ENCODE data around the gene YPEL5.

The YPEL5 gene

GRCh38 chr2:30104307-30104706 is 42.5 kb upstream of the YPEL5 start:
- Histone ChIP-seq H3K4me1 (ENCODE audit: insufficient read depth, low read length, poor library complexity, severe bottlenecking) (peaks cover 18% of the 10 kb centered on the region), H3K9ac (ENCODE audit: low read depth, low read length, poor library complexity, severe bottlenecking) (no peak overlapping the region), H3K79me2 (ENCODE audit: insufficient read depth, low read length) (no peaks in the 10 kb centered on the region), H3F3A (ENCODE audit: low read depth) (no peaks in the 10 kb centered on the region), H3K27me3 (ENCODE audit: insufficient read depth, low read length, poor library complexity, severe bottlenecking) (no peaks in the 10 kb centered on the region), H3K4me2 (ENCODE audit: low read depth, low read length, poor library complexity, severe bottlenecking) (no peak overlapping the region), H3K4me3 (ENCODE audit: low read length, poor library complexity, severe bottlenecking) (no peak overlapping the region), H4K20me1 (ENCODE audit: insufficient read depth, low read length, poor library complexity, severe bottlenecking) (no peaks in the 10 kb centered on the region), H3K36me3 (ENCODE audit: insufficient read depth, low read length) (no peaks in the 10 kb centered on the region), H3K9me3 (ENCODE audit: insufficient read depth, low read depth, low read length) (no peaks in the 10 kb centered on the region), H3K9me2 (replicated peaks; ENCODE audit: low read depth, low read length) (no peaks in the 10 kb centered on the region), H2AFZ (ENCODE audit: low read length) (no peak overlapping the region)
- TF ChIP-seq CTCF (conservative IDR thresholded peaks at IDR 0.05; ENCODE audit: low read length) (no peak), EZH2phosphoT487 (IDR thresholded peaks at IDR 0.05; ENCODE audit: borderline replicate concordance) (no peak)

- H3K4me3 ChIP-seq (ENCODE audit: low read length, poor library complexity, severe bottlenecking), result no peak overlapping the region
- H3F3A ChIP-seq (ENCODE audit: low read depth), result no peaks in the 10 kb centered on the region
- no peaks in the 10 kb centered on the region for H3K9me3 ChIP-seq (ENCODE audit: insufficient read depth, low read depth, low read length)
- H4K20me1 ChIP-seq (ENCODE audit: insufficient read depth, low read length, poor library complexity, severe bottlenecking), result no peaks in the 10 kb centered on the region
- H3K27me3 ChIP-seq (ENCODE audit: insufficient read depth, low read length, poor library complexity, severe bottlenecking), result no peaks in the 10 kb centered on the region
- H3K4me1 ChIP-seq (ENCODE audit: insufficient read depth, low read length, poor library complexity, severe bottlenecking), result peaks cover 31% of the 10 kb centered on the region
- no peaks in the 10 kb centered on the region for H3K79me2 ChIP-seq (ENCODE audit: insufficient read depth, low read length)
- H3K36me3 ChIP-seq (ENCODE audit: insufficient read depth, low read length), result no peaks in the 10 kb centered on the region
- H3K9me2 ChIP-seq (replicated peaks; ENCODE audit: low read depth, low read length), result no peaks in the 10 kb centered on the region
- H3K9ac ChIP-seq (ENCODE audit: low read depth, low read length, poor library complexity, severe bottlenecking), result no peak overlapping the region
- no peak overlapping the region for H2AFZ ChIP-seq (ENCODE audit: low read length)
- TF ChIP-seq CTCF (conservative IDR thresholded peaks at IDR 0.05; ENCODE audit: low read length), result no peak
- TF ChIP-seq EZH2phosphoT487 (IDR thresholded peaks at IDR 0.05; ENCODE audit: borderline replicate concordance), result no peak
- H3K4me2 ChIP-seq (ENCODE audit: low read depth, low read length, poor library complexity, severe bottlenecking), result no peak overlapping the region
These were observed 41.3 kb upstream of the YPEL5 start for GRCh38 chr2:30105556-30105955.

GRCh38 chr2:30106543-30106942 is 40.3 kb upstream of the YPEL5 start:
- no peaks in the 10 kb centered on the region for H3K9me2 ChIP-seq (replicated peaks; ENCODE audit: low read depth, low read length)
- no peaks in the 10 kb centered on the region for H3K9me3 ChIP-seq (ENCODE audit: insufficient read depth, low read depth, low read length)
- H3K9ac ChIP-seq (ENCODE audit: low read depth, low read length, poor library complexity, severe bottlenecking), result no peak overlapping the region
- H2AFZ ChIP-seq (ENCODE audit: low read length), result no peak overlapping the region
- no peaks in the 10 kb centered on the region for H3F3A ChIP-seq (ENCODE audit: low read depth)
- H3K27me3 ChIP-seq (ENCODE audit: insufficient read depth, low read length, poor library complexity, severe bottlenecking), result no peaks in the 10 kb centered on the region
- H3K36me3 ChIP-seq (ENCODE audit: insufficient read depth, low read length), result no peaks in the 10 kb centered on the region
- H3K4me1 ChIP-seq (ENCODE audit: insufficient read depth, low read length, poor library complexity, severe bottlenecking), result peaks cover 37% of the 10 kb centered on the region
- H3K4me3 ChIP-seq (ENCODE audit: low read length, poor library complexity, severe bottlenecking), result no peak overlapping the region
- H3K79me2 ChIP-seq (ENCODE audit: insufficient read depth, low read length), result no peaks in the 10 kb centered on the region
- TF ChIP-seq EZH2phosphoT487 (IDR thresholded peaks at IDR 0.05; ENCODE audit: borderline replicate concordance) (no peak), CTCF (conservative IDR thresholded peaks at IDR 0.05; ENCODE audit: low read length) (no peak)
- H4K20me1 ChIP-seq (ENCODE audit: insufficient read depth, low read length, poor library complexity, severe bottlenecking), result no peaks in the 10 kb centered on the region
- H3K4me2 ChIP-seq (ENCODE audit: low read depth, low read length, poor library complexity, severe bottlenecking), result no peak overlapping the region

Measured in Loucy (cell line).